ENCODE measurements around the gene CA10. TPM values are rescaled to one million over a fixed set of nuclear protein-coding genes. Genes with fewer than 3 reads are reported as not detected.

CA10 gene
- total RNA-seq, 6 experiments from 2014 or later = not detected

DNA sequence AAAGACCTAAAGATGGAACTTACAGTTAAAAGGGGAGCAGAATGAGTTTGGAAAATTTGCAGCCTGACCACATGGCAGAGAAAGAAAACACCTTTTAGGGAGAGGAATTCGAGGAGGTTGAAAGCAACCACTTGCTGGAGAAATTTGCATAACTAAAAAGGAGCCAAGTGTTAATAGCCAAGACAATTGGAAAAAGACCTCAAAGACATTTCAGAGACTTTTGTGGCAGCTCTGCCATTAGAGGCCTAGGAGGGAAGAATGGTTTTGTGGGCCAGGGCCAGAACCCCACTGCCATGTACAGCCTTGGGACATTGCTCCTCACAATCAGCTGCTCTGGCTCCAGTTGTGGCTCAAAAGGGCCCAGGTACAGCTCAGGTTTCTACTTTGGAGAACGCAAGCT lies 559.7 kb downstream of the CA10 start:
- H3K27ac Mint-ChIP-seq = no peak overlapping the region
- DNase-seq = no peak
- TF ChIP-seq, protein P1, sequence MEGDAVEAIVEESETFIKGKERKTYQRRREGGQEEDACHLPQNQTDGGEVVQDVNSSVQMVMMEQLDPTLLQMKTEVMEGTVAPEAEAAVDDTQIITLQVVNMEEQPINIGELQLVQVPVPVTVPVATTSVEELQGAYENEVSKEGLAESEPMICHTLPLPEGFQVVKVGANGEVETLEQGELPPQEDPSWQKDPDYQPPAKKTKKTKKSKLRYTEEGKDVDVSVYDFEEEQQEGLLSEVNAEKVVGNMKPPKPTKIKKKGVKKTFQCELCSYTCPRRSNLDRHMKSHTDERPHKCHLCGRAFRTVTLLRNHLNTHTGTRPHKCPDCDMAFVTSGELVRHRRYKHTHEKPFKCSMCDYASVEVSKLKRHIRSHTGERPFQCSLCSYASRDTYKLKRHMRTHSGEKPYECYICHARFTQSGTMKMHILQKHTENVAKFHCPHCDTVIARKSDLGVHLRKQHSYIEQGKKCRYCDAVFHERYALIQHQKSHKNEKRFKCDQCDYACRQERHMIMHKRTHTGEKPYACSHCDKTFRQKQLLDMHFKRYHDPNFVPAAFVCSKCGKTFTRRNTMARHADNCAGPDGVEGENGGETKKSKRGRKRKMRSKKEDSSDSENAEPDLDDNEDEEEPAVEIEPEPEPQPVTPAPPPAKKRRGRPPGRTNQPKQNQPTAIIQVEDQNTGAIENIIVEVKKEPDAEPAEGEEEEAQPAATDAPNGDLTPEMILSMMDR (IDR thresholded peaks at IDR 0.05) = no peak
- no peak overlapping the region for H3K4me3 Mint-ChIP-seq
- H3K4me1 Mint-ChIP-seq (ENCODE audit: low read depth) = no peaks in the 10 kb centered on the region
- no peaks in the 10 kb centered on the region for H3K36me3 Mint-ChIP-seq (ENCODE audit: low read depth)
- peaks cover 33% of the 10 kb centered on the region for H3K9me3 Mint-ChIP-seq
- peaks cover 2% of the 10 kb centered on the region; the same call in 1 of the 2 replicates for H3K27me3 Mint-ChIP-seq (ENCODE audit: insufficient read depth)

DNA sequence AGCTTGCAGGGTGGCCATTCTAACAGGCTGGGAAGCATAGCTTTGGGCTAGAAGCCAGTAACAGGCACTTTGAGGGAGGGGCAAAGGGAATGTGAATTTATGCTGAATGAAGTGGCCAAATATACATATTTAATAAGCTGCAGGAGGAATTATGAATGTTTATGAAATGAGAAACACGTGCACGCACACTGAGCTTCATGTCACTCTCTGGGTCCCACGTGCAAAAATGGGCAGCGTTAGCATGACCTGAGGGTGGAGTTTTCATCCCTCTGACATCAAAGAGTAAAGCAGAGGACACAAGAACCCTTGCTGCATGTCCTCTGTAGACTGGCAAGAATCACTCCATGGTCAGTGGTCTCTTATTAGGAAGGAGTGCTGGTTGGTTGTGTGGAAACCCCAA lies 561.2 kb downstream of the CA10 start:
- H3K27ac Mint-ChIP-seq = no peak overlapping the region
- no peak overlapping the region for H3K4me3 Mint-ChIP-seq
- no peaks in the 10 kb centered on the region for H3K36me3 Mint-ChIP-seq (ENCODE audit: low read depth)
- no peaks in the 10 kb centered on the region for H3K4me1 Mint-ChIP-seq (ENCODE audit: low read depth)
- no peak for DNase-seq
- peaks cover 48% of the 10 kb centered on the region for H3K9me3 Mint-ChIP-seq
- peaks cover 2% of the 10 kb centered on the region; the same call in 1 of the 2 replicates for H3K27me3 Mint-ChIP-seq (ENCODE audit: insufficient read depth)
- TF ChIP-seq, protein P1 (IDR thresholded peaks at IDR 0.05) = no peak

DNA sequence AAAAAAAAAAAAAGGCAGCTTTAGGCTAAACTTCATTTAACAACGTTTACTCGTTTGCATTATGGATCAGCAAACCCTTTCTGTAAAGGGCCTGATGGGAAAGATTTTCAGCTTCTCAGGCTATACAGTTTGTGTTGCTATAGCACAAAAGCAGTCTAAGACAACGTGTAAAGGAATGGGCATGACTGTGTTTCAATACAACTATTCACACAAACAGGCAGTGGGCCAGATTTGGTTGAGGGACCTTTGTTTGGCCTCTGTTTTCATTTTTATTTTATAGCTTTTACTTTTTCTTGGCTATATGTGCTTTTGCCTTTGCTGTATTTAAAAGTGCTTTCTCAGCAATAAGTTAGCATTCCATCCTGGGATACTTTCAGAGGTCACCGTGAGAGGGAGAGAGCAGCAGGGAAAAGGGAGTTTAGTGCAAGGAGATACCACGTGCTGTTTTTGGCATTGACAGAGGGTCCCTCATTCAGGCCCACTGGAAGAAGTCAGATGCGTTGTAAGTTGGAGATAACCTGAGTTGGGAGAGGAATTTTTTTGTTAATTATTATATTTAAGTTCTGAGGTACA lies 562.6 kb downstream of the CA10 start:
- H3K4me1 Mint-ChIP-seq (ENCODE audit: low read depth) = no peaks in the 10 kb centered on the region
- H3K9me3 Mint-ChIP-seq = peaks cover 53% of the 10 kb centered on the region
- peaks cover 2% of the 10 kb centered on the region; the same call in 1 of the 2 replicates for H3K27me3 Mint-ChIP-seq (ENCODE audit: insufficient read depth)
- TF ChIP-seq, protein P1 (IDR thresholded peaks at IDR 0.05) = no peak
- H3K36me3 Mint-ChIP-seq (ENCODE audit: low read depth) = peaks cover 4% of the 10 kb centered on the region
- H3K27ac Mint-ChIP-seq = no peak overlapping the region
- no peak for DNase-seq
- no peak overlapping the region for H3K4me3 Mint-ChIP-seq

DNA sequence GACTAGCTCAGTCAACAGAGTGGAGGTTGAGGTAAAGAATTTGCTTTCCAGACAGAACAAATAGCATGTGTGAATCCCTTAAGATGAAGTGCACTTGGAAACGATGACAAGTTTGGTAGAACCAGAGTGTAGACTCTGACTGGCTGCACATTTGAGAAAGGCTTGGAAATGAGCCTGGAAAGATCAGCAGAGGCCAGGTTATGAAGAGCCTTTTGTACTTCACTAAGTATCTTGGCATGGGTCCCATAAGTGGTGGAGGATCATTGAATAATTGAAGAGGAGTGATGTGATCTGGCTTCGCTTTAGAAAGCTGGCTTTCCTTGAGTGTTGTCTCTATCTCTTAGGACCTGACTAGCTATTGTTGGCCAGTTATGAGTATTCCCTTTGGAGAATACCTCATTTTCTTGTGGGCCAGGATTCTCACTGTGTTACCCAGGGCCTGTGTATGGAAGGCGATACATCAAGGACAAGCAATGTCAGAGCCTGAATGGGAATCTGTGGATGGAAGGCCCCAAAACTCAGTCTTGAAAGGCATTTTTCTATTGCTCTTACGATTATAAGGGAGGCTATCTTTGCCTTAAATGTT lies 568.4 kb downstream of the CA10 start:
- Mint-ChIP-seq H3K4me3 (no peak overlapping the region), H3K27me3 (ENCODE audit: insufficient read depth) (no peaks in the 10 kb centered on the region), H3K36me3 (ENCODE audit: low read depth) (peaks cover 4% of the 10 kb centered on the region), H3K4me1 (ENCODE audit: low read depth) (no peaks in the 10 kb centered on the region), H3K27ac (no peak overlapping the region), H3K9me3 (peaks cover 65% of the 10 kb centered on the region)
- no peak for DNase-seq
- TF ChIP-seq, protein P1 (IDR thresholded peaks at IDR 0.05) = no peak

DNA sequence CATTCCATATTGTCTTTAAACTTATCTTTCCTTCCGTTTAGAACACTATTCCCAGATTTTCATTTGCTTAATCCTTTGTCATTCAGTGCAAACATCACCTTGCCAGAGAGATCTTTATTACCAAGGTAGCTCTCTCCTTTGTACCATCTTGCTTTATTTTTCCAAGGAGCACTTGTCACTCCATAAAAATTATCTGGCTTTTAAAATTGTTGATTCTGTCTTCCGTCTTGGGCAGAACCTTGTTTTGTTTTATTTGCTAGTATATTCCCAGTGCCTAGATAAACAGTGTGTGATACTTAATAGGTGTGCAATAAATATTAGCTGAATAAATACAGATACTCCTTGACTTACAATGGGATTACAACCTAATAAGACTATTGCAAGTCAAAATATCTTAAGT lies 570.5 kb downstream of the CA10 start:
- peaks cover 4% of the 10 kb centered on the region for H3K36me3 Mint-ChIP-seq (ENCODE audit: low read depth)
- H3K27me3 Mint-ChIP-seq (ENCODE audit: insufficient read depth) = no peaks in the 10 kb centered on the region
- DNase-seq = no peak
- no peak overlapping the region for H3K4me3 Mint-ChIP-seq
- H3K9me3 Mint-ChIP-seq = peaks cover 55% of the 10 kb centered on the region
- TF ChIP-seq, protein P1 (IDR thresholded peaks at IDR 0.05) = no peak
- H3K4me1 Mint-ChIP-seq (ENCODE audit: low read depth) = no peaks in the 10 kb centered on the region
- no peak overlapping the region for H3K27ac Mint-ChIP-seq
